HepG2 (cell line): ENCODE measurements around the gene SLC15A3. TPM values are rescaled to one million over a fixed set of nuclear protein-coding genes. Genes with fewer than 3 reads are reported as not detected.
A peak's percentile ranks its signal among the peaks of the same experiment; 100 is the strongest.

Experiments
- ADNP ChIP-seq: sonication (generic); formaldehyde crosslinking; IDR thresholded peaks from 2 replicates; pipeline ENCODE4 v1.4.0; 2020; ENCODE audit warnings: missing genetic modification reagents
- AFF4 ChIP-seq: sonication (generic); formaldehyde crosslinking; IDR thresholded peaks from 2 replicates; pipeline ENCODE4 v1.4.0; 2020; ENCODE audit warnings: missing genetic modification reagents
- BRCA1 ChIP-seq: sonication (generic); formaldehyde crosslinking; IDR thresholded peaks from 2 replicates; pipeline ENCODE4 v1.4.0; 2020; ENCODE audit warnings: missing genetic modification reagents
- CAMTA2 ChIP-seq: sonication (generic); formaldehyde crosslinking; IDR thresholded peaks from 2 replicates; pipeline ENCODE4 v1.4.0; 2020; ENCODE audit warnings: mild to moderate bottlenecking, missing genetic modification reagents, borderline replicate concordance
- GFI1 ChIP-seq: sonication (generic); formaldehyde crosslinking; IDR thresholded peaks from 2 replicates; pipeline ENCODE4 v1.5.0; 2020; ENCODE audit warnings: missing genetic modification reagents, mild to moderate bottlenecking, borderline replicate concordance
- LRRFIP1 ChIP-seq: sonication (generic); formaldehyde crosslinking; conservative IDR thresholded peaks from 2 replicates; pipeline ENCODE4 v1.4.0; 2020; ENCODE audit warnings: missing genetic modification reagents
- MIXL1 ChIP-seq: IDR thresholded peaks from 2 replicates; pipeline ENCODE4 v1.6.1; 2016
- NPAS2 ChIP-seq: sonication (generic); formaldehyde crosslinking; IDR thresholded peaks from 2 replicates; pipeline ENCODE4 v1.8.0; 2022; ENCODE audit warnings: mild to moderate bottlenecking, missing genetic modification reagents, borderline replicate concordance
- ONECUT2 ChIP-seq: sonication (generic); formaldehyde crosslinking; IDR thresholded peaks from 2 replicates; pipeline ENCODE4 v1.4.0; 2020; ENCODE audit warnings: missing genetic modification reagents
- SALL1 ChIP-seq: sonication (generic); formaldehyde crosslinking; IDR thresholded peaks from 2 replicates; pipeline ENCODE4 v1.8.0; 2022; ENCODE audit warnings: mild to moderate bottlenecking, missing genetic modification reagents
- TOPORS ChIP-seq: sonication (generic); formaldehyde crosslinking; IDR thresholded peaks from 2 replicates; pipeline ENCODE4 v1.8.0; 2023; ENCODE audit warnings: mild to moderate bottlenecking, missing genetic modification reagents
- TRIM22 ChIP-seq: fragments of 450-650 bp; IDR thresholded peaks from 2 replicates; pipeline ENCODE4 v1.6.1; 2017
- ZFYVE20 ChIP-seq: sonication (generic); formaldehyde crosslinking; IDR thresholded peaks from 2 replicates; pipeline ENCODE4 v1.8.0; 2023; ENCODE audit warnings: low read depth, mild to moderate bottlenecking, moderate library complexity, missing genetic modification reagents, borderline replicate concordance
- ZKSCAN1 ChIP-seq: fragments of 150-350 bp; IDR thresholded peaks from 2 replicates; pipeline ENCODE4 v1.6.1; 2014; ENCODE audit warnings: low read length
- ZKSCAN8 ChIP-seq: IDR thresholded peaks from 2 replicates; pipeline ENCODE4 v1.6.1; 2016; ENCODE audit warnings: borderline replicate concordance, missing genetic modification reagents, missing compliant biosample characterization
- ZNF282 ChIP-seq: fragments of 450-650 bp; IDR thresholded peaks from 2 replicates; pipeline ENCODE4 v1.6.1; 2018; ENCODE audit not compliant: partially characterized antibody
- ZNF354B ChIP-seq: sonication (generic); formaldehyde crosslinking; IDR thresholded peaks from 2 replicates; pipeline ENCODE4 v1.8.0; 2022; ENCODE audit warnings: mild to moderate bottlenecking, missing genetic modification reagents
- ZNF569 ChIP-seq: sonication (generic); formaldehyde crosslinking; IDR thresholded peaks from 2 replicates; pipeline ENCODE4 v1.5.0; 2020; ENCODE audit warnings: mild to moderate bottlenecking, missing genetic modification reagents, moderate library complexity, borderline replicate concordance
- ZNF703 ChIP-seq: sonication (generic); formaldehyde crosslinking; IDR thresholded peaks from 2 replicates; pipeline ENCODE4 v1.5.1; 2020; ENCODE audit warnings: missing genetic modification reagents, mild to moderate bottlenecking, moderate library complexity, borderline replicate concordance
- polyA plus RNA-seq, 8 experiments: library from polyadenylated mRNA; depleted of rRNA in 3 of 8; stranded (reverse) in 7 of 8; unstranded in 1 of 8; fragments of >200 nt; fragmentation: Illumina TruSeq in 4 of 8; extraction: Trizol in 4 of 8; gene quantifications; 2 replicates each; pipeline versions ENCODE4 v1.2.1 to v1.2.3, GENCODE V29; 2011 to 2016; ENCODE audit warnings: low read depth in 4 of 8, missing spikeins in 1 of 8, mixed read lengths in 1 of 8; ENCODE audit not compliant: insufficient read depth in 1 of 8
- total RNA-seq, 5 experiments: library from RNA; depleted of rRNA; stranded (reverse); fragments of >200 nt; fragmentation: Illumina TruSeq; extraction: Trizol; gene quantifications; 2 replicates each; pipeline ENCODE4 v1.2.3, GENCODE V29; 2016; ENCODE audit warnings: low read depth in 1 of 5
- TF ChIP-seq, protein P1 (sequence below): sonication (generic); formaldehyde crosslinking; IDR thresholded peaks from 2 replicates; pipeline ENCODE4 v1.4.0; 2020; ENCODE audit warnings: mild to moderate bottlenecking, missing genetic modification reagents
- TF ChIP-seq, protein P2 (sequence below): sonication (generic); formaldehyde crosslinking; IDR thresholded peaks from 2 replicates; pipeline ENCODE4 v1.4.0; 2020; ENCODE audit warnings: low read depth, mild to moderate bottlenecking, missing genetic modification reagents

SLC15A3 gene
- total and polyA plus RNA-seq, 2 of the 13 experiments (the other 11 are each of a cell fraction or from before 2014, with no cell fraction given) = 0.45 to 0.77 TPM

DNA sequence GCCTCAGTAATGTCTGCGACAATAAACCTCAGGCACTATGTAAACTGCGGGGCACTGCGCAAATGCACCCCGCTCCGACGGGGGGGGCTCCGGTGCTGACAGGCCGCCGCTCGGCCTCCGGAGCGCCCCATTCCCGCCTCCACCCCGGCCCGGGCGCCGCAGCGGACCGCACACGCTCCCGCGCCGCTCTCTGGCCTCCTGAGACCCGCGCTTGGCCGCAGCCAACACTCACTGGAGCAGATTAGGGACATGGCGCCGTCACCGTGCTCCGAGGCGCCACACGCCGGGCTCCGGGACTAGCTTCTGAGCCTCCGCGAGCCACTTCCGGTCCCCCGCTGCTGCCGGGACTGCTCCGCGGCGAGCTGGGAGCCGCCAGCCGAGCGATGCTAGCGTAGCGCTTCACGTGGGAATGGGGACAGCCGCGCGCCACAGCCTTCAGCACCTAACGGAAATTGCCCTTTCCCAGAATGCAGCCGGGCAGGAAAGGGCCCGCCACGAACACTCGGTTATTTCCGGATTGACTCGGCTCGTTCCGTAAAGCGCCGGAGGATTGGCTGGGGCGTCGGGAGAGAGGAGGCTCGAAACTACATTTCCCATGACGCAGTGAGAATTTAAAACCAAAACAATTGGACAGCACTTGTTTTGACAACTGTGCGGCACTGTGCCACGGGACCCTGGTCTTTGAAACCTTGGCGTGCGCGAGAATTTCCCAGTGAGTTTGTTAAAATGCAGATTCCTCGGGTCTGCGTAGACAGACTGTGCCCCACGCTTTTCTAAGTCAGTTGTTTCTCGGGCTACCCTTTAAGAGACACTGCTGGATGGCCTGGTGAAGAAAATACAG lies 45.6 kb downstream of the SLC15A3 start, which contains the start of gene PRPF19 (continued):
- no peak for TF ChIP-seq ZNF354B (CRISPR knock-in tag)
- no peak for TF ChIP-seq ONECUT2 (CRISPR knock-in tag)
- no peak for TF ChIP-seq ZKSCAN8 (CRISPR knock-in tag)
- TF ChIP-seq, protein P1, sequence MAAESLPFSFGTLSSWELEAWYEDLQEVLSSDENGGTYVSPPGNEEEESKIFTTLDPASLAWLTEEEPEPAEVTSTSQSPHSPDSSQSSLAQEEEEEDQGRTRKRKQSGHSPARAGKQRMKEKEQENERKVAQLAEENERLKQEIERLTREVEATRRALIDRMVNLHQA = no peak
- TF ChIP-seq SALL1 (CRISPR knock-in tag) = peak; percentile 66
- no peak for TF ChIP-seq ADNP (CRISPR knock-in tag)
- TF ChIP-seq NPAS2 (CRISPR knock-in tag) = no peak
- no peak; the same call in 1 of the 2 replicates for TF ChIP-seq ZNF703 (CRISPR knock-in tag)
- TF ChIP-seq BRCA1 (CRISPR knock-in tag) = no peak
- TF ChIP-seq ZKSCAN1 = no peak
- TF ChIP-seq LRRFIP1 (CRISPR knock-in tag) = no peak
- TF ChIP-seq GFI1 (CRISPR knock-in tag) = peak; percentile 36; the same call in 1 of the 2 replicates
- TF ChIP-seq MIXL1 (CRISPR knock-in tag) = peak; percentile 53; the same call in 1 of the 2 replicates
- TF ChIP-seq AFF4 (CRISPR knock-in tag) = no peak
- no peak for TF ChIP-seq ZNF282
- TF ChIP-seq, protein P2, sequence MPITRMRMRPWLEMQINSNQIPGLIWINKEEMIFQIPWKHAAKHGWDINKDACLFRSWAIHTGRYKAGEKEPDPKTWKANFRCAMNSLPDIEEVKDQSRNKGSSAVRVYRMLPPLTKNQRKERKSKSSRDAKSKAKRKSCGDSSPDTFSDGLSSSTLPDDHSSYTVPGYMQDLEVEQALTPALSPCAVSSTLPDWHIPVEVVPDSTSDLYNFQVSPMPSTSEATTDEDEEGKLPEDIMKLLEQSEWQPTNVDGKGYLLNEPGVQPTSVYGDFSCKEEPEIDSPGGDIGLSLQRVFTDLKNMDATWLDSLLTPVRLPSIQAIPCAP (CRISPR knock-in tag) = 0 out of 2 replicates have a peak, but pooled peaks have one; percentile 51
- TF ChIP-seq CAMTA2 = no peak
- TF ChIP-seq ZFYVE20 = no peak
- TF ChIP-seq TRIM22 = no peak
- no peak for TF ChIP-seq TOPORS (CRISPR knock-in tag)
- no peak for TF ChIP-seq ZNF569 (CRISPR knock-in tag)
